Measurements from ENCODE around the gene P2RY12.

GRCh38 chr3:151431940-151432339 is 47.4 kb upstream of the P2RY12 start:
- TF ChIP-seq JUNB (IDR thresholded peaks at IDR 0.05) (no peak), CTCF (IDR thresholded peaks at IDR 0.05) (no peak), TP53 (CRISPR knock-in tag; IDR thresholded peaks at IDR 0.05) (no peak), CHD4 (IDR thresholded peaks at IDR 0.05; ENCODE audit: borderline replicate concordance) (no peak), GATA3 (IDR thresholded peaks at IDR 0.05; ENCODE audit: borderline replicate concordance) (no peak), EHF (CRISPR knock-in tag; IDR thresholded peaks at IDR 0.05) (no peak), POLR2A (IDR thresholded peaks at IDR 0.05; ENCODE audit: low read length) (no peak), REST (IDR thresholded peaks at IDR 0.05) (no peak), RFX5 (IDR thresholded peaks at IDR 0.05) (no peak), RAD21 (conservative IDR thresholded peaks at IDR 0.05 in 1 of 2, IDR thresholded peaks at IDR 0.05 in 1 of 2) (no peak), EP300 (IDR thresholded peaks at IDR 0.05) (no peak), SMC3 (IDR thresholded peaks at IDR 0.05) (no peak), RCOR1 (IDR thresholded peaks at IDR 0.05; ENCODE audit: low read depth, low read length) (no peak), MAFK (IDR thresholded peaks at IDR 0.05; ENCODE audit: partially characterized antibody) (no peak)
